Measurements from ENCODE around the gene LPP. TPM values are rescaled to one million over a fixed set of nuclear protein-coding genes. Genes with fewer than 3 reads are reported as not detected.

LPP gene
- total and polyA plus RNA-seq, 2 of the 13 experiments (the other 11 are each of a cell fraction or from before 2014, with no cell fraction given), result 19.2 to 29.9 TPM

- TF ChIP-seq ZNF800 (CRISPR knock-in tag; IDR thresholded peaks at IDR 0.05), result no peak
- no peak for TF ChIP-seq PHF20 (CRISPR knock-in tag; IDR thresholded peaks at IDR 0.05)
- TF ChIP-seq ZNF790 (CRISPR knock-in tag; IDR thresholded peaks at IDR 0.05; ENCODE audit: borderline replicate concordance), result no peak
- TF ChIP-seq ATM (IDR thresholded peaks at IDR 0.05; ENCODE audit: borderline replicate concordance), result no peak
- no peak for TF ChIP-seq ZMYM2 (CRISPR knock-in tag; IDR thresholded peaks at IDR 0.05)
- no peak for TF ChIP-seq HMGXB4 (CRISPR knock-in tag; IDR thresholded peaks at IDR 0.05; ENCODE audit: borderline replicate concordance in 1 of 2, low read depth in 1 of 2)
- TF ChIP-seq ZNF33B (CRISPR knock-in tag; IDR thresholded peaks at IDR 0.05), result no peak
- no peak for TF ChIP-seq ZSCAN9 (CRISPR knock-in tag; IDR thresholded peaks at IDR 0.05; ENCODE audit: borderline replicate concordance)
- no peak for TF ChIP-seq MLXIP (CRISPR knock-in tag; IDR thresholded peaks at IDR 0.05; ENCODE audit: borderline replicate concordance)
- no peak for TF ChIP-seq DZIP1 (CRISPR knock-in tag; IDR thresholded peaks at IDR 0.05)
- TF ChIP-seq ZNF841 (CRISPR knock-in tag; IDR thresholded peaks at IDR 0.05; ENCODE audit: borderline replicate concordance), result no peak
- TF ChIP-seq E2F2 (CRISPR knock-in tag; IDR thresholded peaks at IDR 0.05; ENCODE audit: borderline replicate concordance), result no peak
- no peak for TF ChIP-seq ZNF18 (CRISPR knock-in tag; IDR thresholded peaks at IDR 0.05; ENCODE audit: insufficient replicate concordance)
- no peak for TF ChIP-seq ZNF7 (CRISPR knock-in tag; IDR thresholded peaks at IDR 0.05)
- no peak for TF ChIP-seq IRX3 (CRISPR knock-in tag; IDR thresholded peaks at IDR 0.05; ENCODE audit: borderline replicate concordance, low read depth)
These were observed 379.2 kb downstream of the LPP start (continued) for GRCh38 chr3:188533172-188533571.
